Inferior parietal cortex (tissue), 1 donor: ENCODE measurements around the gene SMTNL1.

Experiments
- DNase-seq: peaks from one replicate; pipeline ENCODE4 v3.0.0-alpha.2; 2016; ENCODE audit errors: extremely low spot score

Gene SMTNL1

GRCh38 chr11:57588046-57588710, 50.8 kb downstream of the SMTNL1 start:
- no peak for DNase-seq

GRCh38 chr11:57596266-57596885, 59.0 kb downstream of the SMTNL1 start:
- no peak for DNase-seq

- no peak for DNase-seq
Measured at GRCh38 chr11:57597461-57597915, 60.1 kb downstream of the SMTNL1 start, which contains the start of gene SERPING1. SERPING1 (plus strand) TSS chr11:57597685; CDS start chr11:57598271, 586 bp downstream.

- peak; percentile 23 for DNase-seq
Measured at GRCh38 chr11:57597916-57598830, 60.8 kb downstream of the SMTNL1 start.

GRCh38 chr11:57598831-57599155, 61.4 kb downstream of the SMTNL1 start:
- DNase-seq = no peak

GRCh38 chr11:57599381-57599780, 62.0 kb downstream of the SMTNL1 start:
- no peak for DNase-seq
